Measurements from ENCODE around the gene HMGCS2. TPM values are rescaled to one million over a fixed set of nuclear protein-coding genes. Genes with fewer than 3 reads are reported as not detected.

The HMGCS2 gene
- total and polyA plus RNA-seq, 2 donors (not counting 1 experiment from before 2014, with no cell fraction given), result not detected

DNA sequence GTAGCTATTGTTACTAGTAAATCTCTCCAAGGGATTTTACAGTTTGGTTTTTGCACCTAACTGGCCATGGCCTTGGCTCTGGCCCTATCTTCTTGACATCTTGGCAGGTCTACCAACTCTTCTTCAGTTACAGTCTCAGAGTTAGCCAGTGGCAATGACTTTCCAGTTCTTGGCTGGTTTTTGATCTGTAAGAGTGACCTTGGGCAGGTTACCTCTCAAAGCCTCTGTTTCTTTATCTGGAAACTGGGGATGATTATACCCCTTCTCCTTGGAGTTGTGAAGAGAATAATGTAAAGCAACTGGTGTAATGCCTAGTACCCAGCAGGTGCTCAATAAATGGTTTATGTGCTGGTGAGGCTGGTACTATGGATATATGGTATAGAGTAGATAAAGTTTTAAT, 50.3 kb downstream of the HMGCS2 start:
- Histone ChIP-seq H3K36me3 (replicated peaks in 1 of 2; ENCODE audit: control extremely low read depth in 1 of 2, control insufficient read depth in 1 of 2, extremely low read depth in 1 of 2, insufficient read depth in 2 of 2, low read length in 1 of 2) (no peaks in the 10 kb centered on the region), H3K4me2 (replicated peaks; ENCODE audit: low read depth, low read length, poor library complexity, severe bottlenecking) (no peak overlapping the region), H3K27me3 (replicated peaks in 1 of 4; ENCODE audit: control extremely low read depth in 1 of 4, control insufficient read depth in 3 of 4, insufficient read depth in 4 of 4, low read length in 3 of 4) (no peaks in the 10 kb centered on the region), H3K27ac (ENCODE audit: low read length in 2 of 2) (no peak overlapping the region), H4K20me1 (ENCODE audit: control insufficient read depth, insufficient read depth, low read length, poor library complexity, severe bottlenecking) (no peaks in the 10 kb centered on the region), H3K4me3 (ENCODE audit: control extremely low read depth in 1 of 5, extremely low read depth in 1 of 5, insufficient read depth in 1 of 5, low read depth in 2 of 5, low read length in 4 of 5) (no peak overlapping the region), H3K79me2 (ENCODE audit: control insufficient read depth, insufficient read depth, low read length) (no peaks in the 10 kb centered on the region), H2AFZ (ENCODE audit: insufficient read depth, low read depth, low read length, poor library complexity, severe bottlenecking) (no peak overlapping the region), H3K9ac (ENCODE audit: low read length) (no peak overlapping the region), H3K9me3 (ENCODE audit: control extremely low read depth in 1 of 3, control insufficient read depth in 2 of 3, insufficient read depth in 1 of 3, low read length in 2 of 3) (no peaks in the 10 kb centered on the region), H3K4me1 (ENCODE audit: control insufficient read depth in 2 of 2, insufficient read depth in 2 of 2, low read length in 2 of 2) (no peaks in the 10 kb centered on the region)
- no peak for ATAC-seq (ENCODE audit: low read depth)
- Mint-ChIP-seq H3K27ac (no peak overlapping the region), H3K27me3 (peaks cover 2% of the 10 kb centered on the region), H3K9me3 (ENCODE audit: insufficient read depth) (no peaks in the 10 kb centered on the region), H3K4me3 (no peak overlapping the region), H3K4me1 (peaks cover 2% of the 10 kb centered on the region)
- intact Hi-C loops (cut with micrococcal nuclease), result no loop called here
- no peak for TF ChIP-seq EZH2 (IDR thresholded peaks at IDR 0.05; ENCODE audit: borderline replicate concordance, insufficient read depth, low read depth, low read length, poor library complexity, severe bottlenecking)
- TF ChIP-seq CTCF (IDR thresholded peaks at IDR 0.05), result no peak
- POLR2A ChIA-PET, result no interaction called here
- CTCF ChIA-PET, result no interaction called here
- no peak for DNase-seq

DNA sequence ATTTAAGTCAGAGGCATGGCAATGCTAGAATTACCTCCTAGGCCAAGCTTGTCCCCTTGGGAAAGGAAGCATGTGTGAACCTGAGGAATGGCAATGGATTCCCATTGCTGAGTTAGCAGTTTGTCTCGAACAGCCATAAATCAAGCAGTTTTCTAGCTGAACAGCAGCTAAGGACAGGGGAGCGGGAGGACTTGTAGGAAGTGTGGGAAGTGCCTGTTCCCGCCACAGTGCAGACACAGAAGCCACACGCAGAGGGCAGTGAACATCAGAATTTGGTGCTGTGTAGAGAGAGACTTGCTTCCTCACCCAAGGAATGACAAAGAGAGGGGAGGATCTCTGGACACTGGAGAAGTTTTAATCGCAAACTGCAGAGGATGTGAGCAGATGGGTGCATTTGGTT, 53.2 kb downstream of the HMGCS2 start:
- ChIA-PET CTCF (no interaction called here), POLR2A (no interaction called here)
- Histone ChIP-seq H3K79me2 (ENCODE audit: control insufficient read depth, insufficient read depth, low read length) (no peaks in the 10 kb centered on the region), H3K27ac (ENCODE audit: low read length in 2 of 2) (no peak overlapping the region), H3K4me2 (replicated peaks; ENCODE audit: low read depth, low read length, poor library complexity, severe bottlenecking) (no peak overlapping the region), H3K4me3 (ENCODE audit: control extremely low read depth in 1 of 5, extremely low read depth in 1 of 5, insufficient read depth in 1 of 5, low read depth in 2 of 5, low read length in 4 of 5) (no peak overlapping the region), H3K36me3 (replicated peaks in 1 of 2; ENCODE audit: control extremely low read depth in 1 of 2, control insufficient read depth in 1 of 2, extremely low read depth in 1 of 2, insufficient read depth in 2 of 2, low read length in 1 of 2) (no peaks in the 10 kb centered on the region), H3K9ac (ENCODE audit: low read length) (no peak overlapping the region), H3K27me3 (replicated peaks in 1 of 4; ENCODE audit: control extremely low read depth in 1 of 4, control insufficient read depth in 3 of 4, insufficient read depth in 4 of 4, low read length in 3 of 4) (peaks cover 0 to 8% (median 5%) of the 10 kb centered on the region in 4 experiments), H4K20me1 (ENCODE audit: control insufficient read depth, insufficient read depth, low read length, poor library complexity, severe bottlenecking) (no peaks in the 10 kb centered on the region), H3K4me1 (ENCODE audit: control insufficient read depth in 2 of 2, insufficient read depth in 2 of 2, low read length in 2 of 2) (peaks cover 11 to 12% of the 10 kb centered on the region in 2 donors), H3K9me3 (ENCODE audit: control extremely low read depth in 1 of 3, control insufficient read depth in 2 of 3, insufficient read depth in 1 of 3, low read length in 2 of 3) (no peaks in the 10 kb centered on the region), H2AFZ (ENCODE audit: insufficient read depth, low read depth, low read length, poor library complexity, severe bottlenecking) (no peak overlapping the region)
- H3K4me3 Mint-ChIP-seq, result no peak overlapping the region
- intact Hi-C loops (cut with micrococcal nuclease), result no loop called here
- no peak for DNase-seq
- H3K27me3 Mint-ChIP-seq, result peaks cover 21% of the 10 kb centered on the region
- no peaks in the 10 kb centered on the region for H3K9me3 Mint-ChIP-seq (ENCODE audit: insufficient read depth)
- no peak for ATAC-seq (ENCODE audit: low read depth)
- WGBS (ENCODE audit: insufficient coverage), result 41% methylated on average over 5 of the region's 5 CpGs
- H3K4me1 Mint-ChIP-seq, result peaks cover 18% of the 10 kb centered on the region
- H3K27ac Mint-ChIP-seq, result no peak overlapping the region
- TF ChIP-seq EZH2 (IDR thresholded peaks at IDR 0.05; ENCODE audit: borderline replicate concordance, insufficient read depth, low read depth, low read length, poor library complexity, severe bottlenecking) (no peak), CTCF (IDR thresholded peaks at IDR 0.05) (no peak)
